Measurements from ENCODE around the gene GPR151.

- TF ChIP-seq CTCF (IDR thresholded peaks at IDR 0.05; ENCODE audit: low read depth, low read length, poor library complexity, severe bottlenecking) (no peak), EZH2phosphoT487 (IDR thresholded peaks at IDR 0.05; ENCODE audit: borderline replicate concordance, low read length) (no peak)
These were observed 52.5 kb downstream of the GPR151 start for GRCh38 chr5:146463446-146463845.

All from DOHH2 (cell line).